SU-DHL-6 (cell line): ENCODE results near the gene PRELP.

ENCODE experiments used
- H2AFZ ChIP-seq: fragments of 200-600 bp; sonication (generic); 2 replicates; pipeline ENCODE4 v1.6.1; 2014; ENCODE audit warnings: low read depth, mild to moderate bottlenecking, moderate library complexity, mixed read lengths, antibody characterized with exemption, low read length; ENCODE audit not compliant: severe bottlenecking
- H3F3A ChIP-seq: fragments of 200-600 bp; shearing (Covaris generic); 2 replicates; pipeline ENCODE4 v1.6.0; 2016; ENCODE audit warnings: antibody characterized with exemption, mild to moderate bottlenecking; ENCODE audit not compliant: insufficient read depth
- H3K27ac ChIP-seq: fragments of 200-600 bp; sonication (generic); 2 replicates; pipeline ENCODE4 v1.5.1; 2016; ENCODE audit warnings: low read depth, mild to moderate bottlenecking, low read length, moderate library complexity, mixed read lengths
- H3K27me3 ChIP-seq: fragments of 200-600 bp; sonication (generic), shearing (Covaris generic); 2 replicates; pipeline ENCODE4 v1.6.0; 2014; ENCODE audit warnings: mild to moderate bottlenecking, low read length
- H3K36me3 ChIP-seq: fragments of 200-600 bp; sonication (generic); 2 replicates; pipeline ENCODE4 v1.6.1; 2014; ENCODE audit warnings: mild to moderate bottlenecking, low read length, mixed read lengths
- H3K4me2 ChIP-seq: fragments of 300-600, 200-600 bp; shearing (Covaris generic), sonication (generic); 2 replicates; pipeline ENCODE4 v1.6.0; 2014; ENCODE audit warnings: low read length, low read depth, mild to moderate bottlenecking; ENCODE audit not compliant: poor library complexity, severe bottlenecking
- H3K4me3 ChIP-seq: fragments of 200-600 bp; sonication (generic); 2 replicates; pipeline ENCODE4 v1.5.1; 2014; ENCODE audit warnings: antibody characterized with exemption, low read length, mild to moderate bottlenecking, mixed read lengths; ENCODE audit not compliant: insufficient read depth, poor library complexity, severe bottlenecking
- H3K79me2 ChIP-seq: fragments of 200-600 bp; sonication (generic); 2 replicates; pipeline ENCODE4 v1.6.1; 2014; ENCODE audit warnings: mild to moderate bottlenecking, low read length, moderate library complexity; ENCODE audit not compliant: insufficient read depth
- H3K9ac ChIP-seq: fragments of 200-600 bp; sonication (generic); 2 replicates; pipeline ENCODE4 v1.7.0; 2014; ENCODE audit warnings: mild to moderate bottlenecking, low read length
- H3K9me2 ChIP-seq: fragments of 200-600 bp; sonication (generic); replicated peaks from 2 replicates; pipeline ENCODE4 v1.6.1; 2014; ENCODE audit warnings: low read length; ENCODE audit not compliant: insufficient read depth
- H3K9me3 ChIP-seq: fragments of 200-600 bp; sonication (generic); 2 replicates; pipeline ENCODE4 v1.6.1; 2014; ENCODE audit warnings: low read length, mixed read lengths; ENCODE audit not compliant: insufficient read depth
- H4K20me1 ChIP-seq: fragments of 200-600 bp; sonication (generic); 2 replicates; pipeline ENCODE4 v1.6.1; 2014; ENCODE audit warnings: low read depth, mild to moderate bottlenecking, antibody characterized with exemption, low read length, moderate library complexity, mixed read lengths
- EZH2phosphoT487 ChIP-seq: fragments of 200-600 bp; sonication (generic), shearing (Covaris generic); conservative IDR thresholded peaks from 2 replicates; pipeline ENCODE4 v1.6.1; 2018; ENCODE audit warnings: mild to moderate bottlenecking, antibody characterized with exemption, low read length, moderate library complexity, mixed read lengths
- TF ChIP-seq, protein P1 (sequence below): fragments of 200-600 bp; sonication (generic); IDR thresholded peaks from one replicate; pipeline ENCODE4 v1.5.1; 2017; ENCODE audit warnings: antibody characterized with exemption, mild to moderate bottlenecking, low read length, moderate library complexity; ENCODE audit not compliant: insufficient read depth, poor library complexity, severe bottlenecking

Gene PRELP

GRCh38 chr1:203427451-203427850 is 48.2 kb upstream of the PRELP start:
- no peak overlapping the region for H3K4me2 ChIP-seq
- H3K27ac ChIP-seq, result no peak overlapping the region
- H3K36me3 ChIP-seq, result no peaks in the 10 kb centered on the region
- no peak overlapping the region for H3K4me3 ChIP-seq
- H3K9me2 ChIP-seq, result no peaks in the 10 kb centered on the region
- no peaks in the 10 kb centered on the region for H4K20me1 ChIP-seq
- H3K79me2 ChIP-seq, result no peaks in the 10 kb centered on the region
- H2AFZ ChIP-seq, result no peak overlapping the region
- TF ChIP-seq, protein P1, sequence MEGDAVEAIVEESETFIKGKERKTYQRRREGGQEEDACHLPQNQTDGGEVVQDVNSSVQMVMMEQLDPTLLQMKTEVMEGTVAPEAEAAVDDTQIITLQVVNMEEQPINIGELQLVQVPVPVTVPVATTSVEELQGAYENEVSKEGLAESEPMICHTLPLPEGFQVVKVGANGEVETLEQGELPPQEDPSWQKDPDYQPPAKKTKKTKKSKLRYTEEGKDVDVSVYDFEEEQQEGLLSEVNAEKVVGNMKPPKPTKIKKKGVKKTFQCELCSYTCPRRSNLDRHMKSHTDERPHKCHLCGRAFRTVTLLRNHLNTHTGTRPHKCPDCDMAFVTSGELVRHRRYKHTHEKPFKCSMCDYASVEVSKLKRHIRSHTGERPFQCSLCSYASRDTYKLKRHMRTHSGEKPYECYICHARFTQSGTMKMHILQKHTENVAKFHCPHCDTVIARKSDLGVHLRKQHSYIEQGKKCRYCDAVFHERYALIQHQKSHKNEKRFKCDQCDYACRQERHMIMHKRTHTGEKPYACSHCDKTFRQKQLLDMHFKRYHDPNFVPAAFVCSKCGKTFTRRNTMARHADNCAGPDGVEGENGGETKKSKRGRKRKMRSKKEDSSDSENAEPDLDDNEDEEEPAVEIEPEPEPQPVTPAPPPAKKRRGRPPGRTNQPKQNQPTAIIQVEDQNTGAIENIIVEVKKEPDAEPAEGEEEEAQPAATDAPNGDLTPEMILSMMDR, result no peak
- no peak overlapping the region for H3K9ac ChIP-seq
- no peaks in the 10 kb centered on the region for H3F3A ChIP-seq
- no peaks in the 10 kb centered on the region for H3K9me3 ChIP-seq
- no peaks in the 10 kb centered on the region for H3K27me3 ChIP-seq

- Histone ChIP-seq H3K9me3 (no peaks in the 10 kb centered on the region), H3K27ac (no peak overlapping the region), H3K4me2 (no peak overlapping the region), H3K4me3 (no peak overlapping the region), H3F3A (no peaks in the 10 kb centered on the region), H2AFZ (no peak overlapping the region), H3K36me3 (no peaks in the 10 kb centered on the region), H3K79me2 (no peaks in the 10 kb centered on the region), H3K9ac (no peak overlapping the region), H3K27me3 (no peaks in the 10 kb centered on the region), H3K9me2 (no peaks in the 10 kb centered on the region), H4K20me1 (no peaks in the 10 kb centered on the region)
- TF ChIP-seq, protein P1, result no peak
- TF ChIP-seq EZH2phosphoT487, result no peak
Measured at GRCh38 chr1:203428981-203429599, 46.5 kb upstream of the PRELP start.

GRCh38 chr1:203435615-203436014 is 40.0 kb upstream of the PRELP start:
- Histone ChIP-seq H3K79me2 (no peaks in the 10 kb centered on the region), H2AFZ (no peak overlapping the region), H3F3A (no peaks in the 10 kb centered on the region), H4K20me1 (no peaks in the 10 kb centered on the region), H3K27me3 (no peaks in the 10 kb centered on the region), H3K27ac (no peak overlapping the region), H3K4me2 (no peak overlapping the region), H3K9ac (no peak overlapping the region), H3K4me3 (no peak overlapping the region), H3K36me3 (no peaks in the 10 kb centered on the region), H3K9me2 (no peaks in the 10 kb centered on the region), H3K9me3 (no peaks in the 10 kb centered on the region)
- TF ChIP-seq, protein P1, result no peak
- TF ChIP-seq EZH2phosphoT487, result no peak
